GM23338 (cell line): Measurements from ENCODE around the gene KATNAL2. TPM values are rescaled to one million over a fixed set of nuclear protein-coding genes. Genes with fewer than 3 reads are reported as not detected.

Source experiments
- ATAC-seq: fragments of 200-7000 bp; cut with Tn5 transposase; 3 replicates; pipeline ENCODE4 v1.9.1; 2020
- DNase-seq: peaks from one replicate; pipeline ENCODE4 v3.0.0-alpha.2; 2015; ENCODE audit warnings: low spot score
- H2AFZ ChIP-seq: fragments of 200-600 bp; sonication (generic); 2 replicates; pipeline ENCODE4 v1.8.0; 2016; ENCODE audit warnings: antibody characterized with exemption, mild to moderate bottlenecking, moderate library complexity
- H3F3A ChIP-seq: fragments of 200-600 bp; sonication (generic); replicated peaks from 2 replicates; pipeline ENCODE4 v1.8.0; 2017; ENCODE audit warnings: antibody characterized with exemption, mixed run types, low read depth
- H3K27ac ChIP-seq: fragments of 200-600 bp; sonication (generic); 2 replicates; pipeline ENCODE4 v1.6.1; 2016; ENCODE audit warnings: low read depth
- H3K27me3 ChIP-seq: fragments of 200-600 bp; sonication (generic); 2 replicates; pipeline ENCODE4 v1.8.0; 2016; ENCODE audit warnings: mild to moderate bottlenecking, mixed run types, moderate library complexity; ENCODE audit not compliant: insufficient read depth
- H3K36me3 ChIP-seq: fragments of 200-600 bp; sonication (generic); 2 replicates; pipeline ENCODE4 v1.8.0; 2016; ENCODE audit warnings: mild to moderate bottlenecking; ENCODE audit not compliant: insufficient read depth
- H3K4me1 ChIP-seq: fragments of 200-600 bp; sonication (generic); 2 replicates; pipeline ENCODE4 v1.8.0; 2016; ENCODE audit warnings: mild to moderate bottlenecking, moderate library complexity; ENCODE audit not compliant: insufficient read depth
- H3K4me2 ChIP-seq: fragments of 200-600 bp; sonication (generic); 2 replicates; pipeline ENCODE4 v1.7.1; 2017; ENCODE audit warnings: mixed run types
- H3K4me3 ChIP-seq: fragments of 200-600 bp; sonication (generic); 2 replicates; pipeline ENCODE4 v1.6.1; 2016; ENCODE audit warnings: mixed run types
- H3K79me2 ChIP-seq: fragments of 200-600 bp; sonication (generic); replicated peaks from 2 replicates; pipeline ENCODE4 v1.8.0; 2017; ENCODE audit warnings: mild to moderate bottlenecking; ENCODE audit not compliant: insufficient read depth
- H3K9me2 ChIP-seq: fragments of 200-600 bp; sonication (generic); 2 replicates; pipeline ENCODE4 v1.8.0; 2017; ENCODE audit not compliant: insufficient read depth
- H4K20me1 ChIP-seq: fragments of 200-600 bp; sonication (generic); replicated peaks from 2 replicates; pipeline ENCODE4 v1.8.0; 2017; ENCODE audit warnings: mild to moderate bottlenecking; ENCODE audit not compliant: insufficient read depth
- H3K27ac Mint-ChIP-seq: 2 replicates; pipeline ENCODE4 v1.8.0; 2020; ENCODE audit warnings: inconsistent platforms, mild to moderate bottlenecking, moderate library complexity, mixed read lengths
- H3K27me3 Mint-ChIP-seq: 3 replicates; pipeline ENCODE4 v1.8.0; 2022; ENCODE audit warnings: low read depth, mild to moderate bottlenecking, moderate library complexity, mixed read lengths, inconsistent platforms; ENCODE audit not compliant: insufficient read depth, poor library complexity
- H3K36me3 Mint-ChIP-seq: 3 replicates; pipeline ENCODE4 v1.8.0; 2021; ENCODE audit warnings: low read depth, mild to moderate bottlenecking, inconsistent platforms, moderate library complexity, mixed read lengths
- H3K4me1 Mint-ChIP-seq: 3 replicates; pipeline ENCODE4 v1.8.0; 2020; ENCODE audit warnings: mild to moderate bottlenecking, inconsistent platforms, mixed read lengths
- H3K4me3 Mint-ChIP-seq: 3 replicates; pipeline ENCODE4 v1.8.0; 2021; ENCODE audit warnings: moderate library complexity, mild to moderate bottlenecking, inconsistent platforms, mixed read lengths
- H3K9me3 Mint-ChIP-seq: 3 replicates; pipeline ENCODE4 v1.8.0; 2020; ENCODE audit warnings: moderate library complexity, mild to moderate bottlenecking, inconsistent platforms, mixed read lengths
- CTCF ChIP-seq, 2 experiments: fragments of 200-600 bp in 1 of 2; sonication (generic) in 1 of 2; conservative IDR thresholded peaks; 2 replicates each; pipeline versions ENCODE4 v1.5.1 to v1.6.1; 2016 to 2017; ENCODE audit warnings: antibody characterized with exemption in 2 of 2, low read depth in 2 of 2, mild to moderate bottlenecking in 2 of 2, moderate library complexity in 1 of 2
- EZH2phosphoT487 ChIP-seq: fragments of 200-600 bp; sonication (generic); IDR thresholded peaks from one replicate; pipeline ENCODE4 v1.8.1; 2018; ENCODE audit warnings: antibody characterized with exemption; ENCODE audit not compliant: unreplicated experiment
- JUNB ChIP-seq: IDR thresholded peaks from one replicate; pipeline ENCODE4 v1.6.1; 2016; ENCODE audit warnings: antibody characterized with exemption; ENCODE audit not compliant: unreplicated experiment
- POLR2AphosphoS5 ChIP-seq: IDR thresholded peaks from 2 replicates; pipeline ENCODE4 v1.6.1; 2016; ENCODE audit warnings: antibody characterized with exemption, low read depth
- REST ChIP-seq: IDR thresholded peaks from one replicate; pipeline ENCODE4 v1.6.1; 2018; ENCODE audit warnings: antibody characterized with exemption; ENCODE audit not compliant: unreplicated experiment
- STAT1 ChIP-seq: IDR thresholded peaks from one replicate; pipeline ENCODE4 v1.6.1; 2016; ENCODE audit warnings: antibody characterized with exemption; ENCODE audit not compliant: unreplicated experiment
- ZNF114 ChIP-seq: fragments of 250-450 bp; sonication (Bioruptor Pico); IDR thresholded peaks from 2 replicates; pipeline ENCODE4 v1.5.0; 2020; ENCODE audit warnings: mild to moderate bottlenecking, moderate library complexity
- ZNF331 ChIP-seq: fragments of 250-450 bp; sonication (Bioruptor Pico); IDR thresholded peaks from 2 replicates; pipeline ENCODE4 v1.5.0; 2020; ENCODE audit warnings: low read depth, mild to moderate bottlenecking, moderate library complexity
- polyA plus RNA-seq: library from polyadenylated mRNA; unstranded; fragments of >200 nt; fragmentation: Nextera tagmentation; extraction: Ambion mirVana; gene quantifications from 2 replicates; pipeline ENCODE4 v1.2.1, GENCODE V29; 2016
- total RNA-seq: library from RNA; depleted of rRNA; stranded (reverse); fragments of >200 nt; shearing (Covaris generic); gene quantifications from 2 replicates; pipeline ENCODE4 v1.2.3, GENCODE V29; 2014

Gene KATNAL2
- total and polyA plus RNA-seq, 2 experiments from 2014 or later: 11.8 TPM

GRCh38 chr18:47143899-47144485 is 226.6 kb downstream of the KATNAL2 start:
- no peak for ATAC-seq
- H3K4me1 Mint-ChIP-seq: peaks cover 7% of the 10 kb centered on the region
- H3F3A ChIP-seq: no peaks in the 10 kb centered on the region
- H3K4me3 Mint-ChIP-seq: no peak overlapping the region
- no peaks in the 10 kb centered on the region for H3K9me2 ChIP-seq
- no peak overlapping the region for H3K4me2 ChIP-seq
- peaks cover 87% of the 10 kb centered on the region for H3K79me2 ChIP-seq
- DNase-seq: no peak
- no peak overlapping the region for H2AFZ ChIP-seq
- no peaks in the 10 kb centered on the region; the same call in 2 of the 3 replicates for H3K36me3 Mint-ChIP-seq
- H3K9me3 Mint-ChIP-seq: no peaks in the 10 kb centered on the region
- no peak overlapping the region for H3K27ac ChIP-seq
- H3K27ac Mint-ChIP-seq: no peak overlapping the region
- no peak overlapping the region for H3K4me3 ChIP-seq
- TF ChIP-seq STAT1: no peak
- TF ChIP-seq EZH2phosphoT487: no peak
- no peak for TF ChIP-seq JUNB
- no peak for TF ChIP-seq REST
- TF ChIP-seq ZNF114 (CRISPR knock-in tag): no peak
- no peak for TF ChIP-seq CTCF (conservative IDR thresholded peaks at IDR 0.05; ENCODE audit: low read depth in 2 of 2)
- no peak for TF ChIP-seq POLR2AphosphoS5
- peaks cover 3% of the 10 kb centered on the region for H3K4me1 ChIP-seq
- H4K20me1 ChIP-seq: 0 out of 2 replicates have a peak, but pooled peaks cover 6% of the 10 kb centered on the region
- no peaks in the 10 kb centered on the region for H3K27me3 ChIP-seq
- no peaks in the 10 kb centered on the region for H3K27me3 Mint-ChIP-seq
- no peaks in the 10 kb centered on the region for H3K36me3 ChIP-seq

- H3F3A ChIP-seq: peaks cover 6% of the 10 kb centered on the region; the same call in 1 of the 2 replicates
- H3K9me2 ChIP-seq: no peaks in the 10 kb centered on the region
- H3K27ac Mint-ChIP-seq: no peak overlapping the region
- no peak overlapping the region for H3K27ac ChIP-seq
- no peaks in the 10 kb centered on the region for H3K27me3 ChIP-seq
- ATAC-seq (no peak), DNase-seq (no peak)
- H3K27me3 Mint-ChIP-seq: peaks cover 6% of the 10 kb centered on the region
- H3K79me2 ChIP-seq: peaks cover 84% of the 10 kb centered on the region
- H3K4me1 ChIP-seq: peaks cover 7% of the 10 kb centered on the region
- no peak overlapping the region for H2AFZ ChIP-seq
- H3K4me2 ChIP-seq: no peak overlapping the region
- peaks cover 17% of the 10 kb centered on the region for H3K4me1 Mint-ChIP-seq
- H3K4me3 ChIP-seq: no peak overlapping the region
- 0 out of 2 replicates have a peak, but pooled peaks cover 6% of the 10 kb centered on the region for H4K20me1 ChIP-seq
- H3K36me3 ChIP-seq: no peaks in the 10 kb centered on the region
- H3K9me3 Mint-ChIP-seq: peaks cover 2% of the 10 kb centered on the region; the same call in 1 of the 3 replicates
- H3K4me3 Mint-ChIP-seq: no peak overlapping the region
- H3K36me3 Mint-ChIP-seq: no peaks in the 10 kb centered on the region; the same call in 2 of the 3 replicates
- TF ChIP-seq REST (no peak), ZNF331 (CRISPR knock-in tag) (no peak), POLR2AphosphoS5 (no peak)
These were observed 228.8 kb downstream of the KATNAL2 start for GRCh38 chr18:47146206-47146605.
